Measurements from ENCODE around the gene LMBRD1.
"Not testable (repeated sequence)": the region's sequence is repeated elsewhere in the genome, so short reads cannot be mapped to it uniquely, and the experiment has no call there.

The LMBRD1 gene

GRCh38 chr6:69796073-69796641 is 653 bp downstream of the LMBRD1 start:
- no peak for DNase-seq (ENCODE audit: low read depth)

- DNase-seq (ENCODE audit: low read depth) = no peak
These were observed 1.2 kb downstream of the LMBRD1 start for GRCh38 chr6:69795469-69796072.

GRCh38 chr6:69792292-69792691 is 4.5 kb downstream of the LMBRD1 start:
- no peak for DNase-seq (ENCODE audit: low read depth)

GRCh38 chr6:69791065-69791471 is 5.7 kb downstream of the LMBRD1 start:
- no peak for DNase-seq (ENCODE audit: low read depth)

- DNase-seq (ENCODE audit: low read depth) = no peak
These were observed 6.2 kb downstream of the LMBRD1 start for GRCh38 chr6:69790629-69791028.

- no peak for DNase-seq (ENCODE audit: low read depth)
These were observed 7.2 kb downstream of the LMBRD1 start for GRCh38 chr6:69789578-69789977.

GRCh38 chr6:69787436-69787835 is 9.4 kb downstream of the LMBRD1 start:
- not testable (repeated sequence) for DNase-seq (ENCODE audit: low read depth)

- DNase-seq (ENCODE audit: low read depth) = no peak
These were observed 11.1 kb downstream of the LMBRD1 start for GRCh38 chr6:69785697-69786096.

- DNase-seq (ENCODE audit: low read depth) = no peak
These were observed 12.0 kb downstream of the LMBRD1 start for GRCh38 chr6:69784595-69785377.

GRCh38 chr6:69783108-69783507 is 13.7 kb downstream of the LMBRD1 start:
- no peak for DNase-seq (ENCODE audit: low read depth)

- no peak for DNase-seq (ENCODE audit: low read depth)
These were observed 16.1 kb downstream of the LMBRD1 start for GRCh38 chr6:69780585-69781178.

- DNase-seq (ENCODE audit: low read depth) = no peak
These were observed 20.9 kb downstream of the LMBRD1 start for GRCh38 chr6:69775941-69776340.

GRCh38 chr6:69775585-69775849 is 21.3 kb downstream of the LMBRD1 start:
- DNase-seq (ENCODE audit: low read depth) = no peak

GRCh38 chr6:69774740-69775584 is 21.8 kb downstream of the LMBRD1 start:
- no peak for DNase-seq (ENCODE audit: low read depth)

- DNase-seq (ENCODE audit: low read depth) = no peak
These were observed 25.5 kb downstream of the LMBRD1 start for GRCh38 chr6:69771158-69771906.

GRCh38 chr6:69768664-69769063 is 28.1 kb downstream of the LMBRD1 start:
- DNase-seq (ENCODE audit: low read depth) = no peak

- no peak for DNase-seq (ENCODE audit: low read depth)
These were observed 33.0 kb downstream of the LMBRD1 start for GRCh38 chr6:69763763-69764162.

GRCh38 chr6:69761853-69762252 is 35.0 kb downstream of the LMBRD1 start:
- DNase-seq (ENCODE audit: low read depth) = no peak

- no peak for DNase-seq (ENCODE audit: low read depth)
These were observed 38.6 kb downstream of the LMBRD1 start for GRCh38 chr6:69758214-69758613.

- no peak for DNase-seq (ENCODE audit: low read depth)
These were observed 39.9 kb downstream of the LMBRD1 start for GRCh38 chr6:69756907-69757306.

GRCh38 chr6:69756366-69756765 is 40.4 kb downstream of the LMBRD1 start:
- no peak for DNase-seq (ENCODE audit: low read depth)

GRCh38 chr6:69735027-69735426 is 61.8 kb downstream of the LMBRD1 start:
- no peak for DNase-seq (ENCODE audit: low read depth)
